ENCODE results near the gene ALKAL2. TPM values are rescaled to one million over a fixed set of nuclear protein-coding genes. Genes with fewer than 3 reads are reported as not detected.

The ALKAL2 gene
- polyA plus RNA-seq, 1 donor from 2014 or later, result not detected

DNA sequence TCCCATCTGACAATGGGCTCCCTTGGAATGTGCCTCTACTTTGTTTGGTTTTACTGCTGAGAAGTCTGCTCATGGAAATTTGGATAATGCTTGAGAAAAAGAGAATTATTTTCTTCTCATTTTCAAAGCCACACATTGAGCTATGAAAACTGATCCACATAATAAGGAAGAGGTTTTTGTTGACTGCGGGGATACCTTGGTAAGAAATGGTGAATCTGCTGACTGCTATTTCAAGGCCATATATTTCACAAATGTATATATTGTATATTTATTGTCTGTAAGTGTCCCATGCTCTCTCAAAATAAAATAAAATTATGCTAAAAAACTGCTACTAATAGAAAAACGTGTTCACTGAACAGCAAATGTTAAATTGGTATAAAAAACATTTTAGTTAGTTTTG, 39.2 kb downstream of the ALKAL2 start:
- H3K4me2 ChIP-seq (ENCODE audit: low read length), result no peak overlapping the region
- H3K9me2 ChIP-seq (ENCODE audit: insufficient read depth, low read length), result no peaks in the 10 kb centered on the region
- no peaks in the 10 kb centered on the region for H3K79me2 ChIP-seq (replicated peaks; ENCODE audit: insufficient read depth, low read length)
- no peak overlapping the region for H3K9ac ChIP-seq (ENCODE audit: low read length)
- H3K36me3 ChIP-seq (ENCODE audit: insufficient read depth, low read length), result peaks cover 8% of the 10 kb centered on the region
- TF ChIP-seq CTCF (IDR thresholded peaks at IDR 0.05; ENCODE audit: poor library complexity, severe bottlenecking) (no peak), TAF1 (IDR thresholded peaks at IDR 0.05; ENCODE audit: low read depth) (no peak), EZH2 (IDR thresholded peaks at IDR 0.05; ENCODE audit: borderline replicate concordance, insufficient read depth, low read length, poor library complexity, severe bottlenecking) (no peak), EP300 (conservative IDR thresholded peaks at IDR 0.05; ENCODE audit: poor library complexity, severe bottlenecking) (no peak), SMC3 (conservative IDR thresholded peaks at IDR 0.05; ENCODE audit: poor library complexity) (no peak), MXI1 (conservative IDR thresholded peaks at IDR 0.05; ENCODE audit: poor library complexity, severe bottlenecking) (no peak), REST (IDR thresholded peaks at IDR 0.05; ENCODE audit: borderline replicate concordance) (no peak), RAD21 (conservative IDR thresholded peaks at IDR 0.05) (no peak), POLR2AphosphoS5 (IDR thresholded peaks at IDR 0.05) (no peak)
- no peak overlapping the region for H2AFZ ChIP-seq (ENCODE audit: low read depth, low read length)
- H3F3A ChIP-seq (ENCODE audit: insufficient read depth, low read length, poor library complexity, severe bottlenecking), result no peaks in the 10 kb centered on the region
- H3K9me3 ChIP-seq (ENCODE audit: low read length), result no peaks in the 10 kb centered on the region
- no peaks in the 10 kb centered on the region for H3K27me3 ChIP-seq (ENCODE audit: insufficient read depth, low read depth, low read length)
- no peak overlapping the region for H3K4me3 ChIP-seq (ENCODE audit: low read length)
- no peak overlapping the region for H3K27ac ChIP-seq (ENCODE audit: low read length)
- no peaks in the 10 kb centered on the region for H4K20me1 ChIP-seq (ENCODE audit: insufficient read depth)

DNA sequence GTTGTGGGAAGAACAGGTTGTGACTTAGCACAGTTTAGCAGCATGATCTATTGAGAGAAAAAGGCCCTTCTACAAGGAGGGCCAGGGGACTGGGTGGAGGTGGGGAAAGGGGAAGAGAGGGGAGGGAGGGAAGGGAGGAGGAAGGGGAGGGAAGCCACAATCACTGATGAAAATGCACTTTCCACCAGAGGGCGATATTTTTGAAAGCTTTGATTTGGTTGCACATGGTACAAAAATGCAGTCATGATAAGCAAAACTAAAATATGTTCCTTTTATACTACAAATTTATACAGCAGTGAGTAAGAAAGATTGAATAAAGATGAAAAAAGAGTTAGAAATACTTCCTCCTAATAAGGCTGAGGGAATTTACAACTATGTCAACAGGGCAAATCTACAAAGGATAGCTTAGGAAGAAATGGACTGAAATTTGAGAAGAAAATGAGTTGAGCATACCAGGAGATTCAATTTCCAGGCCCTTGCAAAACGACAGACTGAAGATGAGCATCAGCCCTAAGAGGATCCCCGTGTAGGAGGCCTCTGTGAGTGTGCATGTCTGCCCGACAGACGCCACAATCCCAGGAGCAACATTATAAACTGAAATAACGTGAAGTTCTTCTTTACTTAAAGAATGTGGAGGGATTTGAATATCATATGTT, 41.3 kb downstream of the ALKAL2 start:
- Histone ChIP-seq H3K36me3 (ENCODE audit: insufficient read depth, low read length) (peaks cover 19% of the 10 kb centered on the region), H4K20me1 (ENCODE audit: insufficient read depth) (no peaks in the 10 kb centered on the region), H3K79me2 (replicated peaks; ENCODE audit: insufficient read depth, low read length) (no peaks in the 10 kb centered on the region), H3K9me2 (ENCODE audit: insufficient read depth, low read length) (no peaks in the 10 kb centered on the region), H3K4me2 (ENCODE audit: low read length) (no peak overlapping the region), H3K9ac (ENCODE audit: low read length) (no peak overlapping the region), H3K27ac (ENCODE audit: low read length) (no peak overlapping the region), H3F3A (ENCODE audit: insufficient read depth, low read length, poor library complexity, severe bottlenecking) (no peaks in the 10 kb centered on the region), H3K9me3 (ENCODE audit: low read length) (peaks cover 7% of the 10 kb centered on the region), H3K27me3 (ENCODE audit: insufficient read depth, low read depth, low read length) (no peaks in the 10 kb centered on the region), H2AFZ (ENCODE audit: low read depth, low read length) (no peak overlapping the region), H3K4me3 (ENCODE audit: low read length) (no peak overlapping the region)
- TF ChIP-seq POLR2AphosphoS5 (IDR thresholded peaks at IDR 0.05), result no peak
- peak; percentile 22 for TF ChIP-seq RAD21 (conservative IDR thresholded peaks at IDR 0.05)
- no peak for TF ChIP-seq REST (IDR thresholded peaks at IDR 0.05; ENCODE audit: borderline replicate concordance)
- TF ChIP-seq TAF1 (IDR thresholded peaks at IDR 0.05; ENCODE audit: low read depth), result no peak
- TF ChIP-seq SMC3 (conservative IDR thresholded peaks at IDR 0.05; ENCODE audit: poor library complexity), result peak; percentile 41
- TF ChIP-seq MXI1 (conservative IDR thresholded peaks at IDR 0.05; ENCODE audit: poor library complexity, severe bottlenecking), result no peak
- peak; percentile 35 for TF ChIP-seq CTCF (IDR thresholded peaks at IDR 0.05; ENCODE audit: poor library complexity, severe bottlenecking)
- no peak for TF ChIP-seq EZH2 (IDR thresholded peaks at IDR 0.05; ENCODE audit: borderline replicate concordance, insufficient read depth, low read length, poor library complexity, severe bottlenecking)
- TF ChIP-seq EP300 (conservative IDR thresholded peaks at IDR 0.05; ENCODE audit: poor library complexity, severe bottlenecking), result no peak
